ENCODE measurements around the gene RRP12.

- TF ChIP-seq, protein P1, sequence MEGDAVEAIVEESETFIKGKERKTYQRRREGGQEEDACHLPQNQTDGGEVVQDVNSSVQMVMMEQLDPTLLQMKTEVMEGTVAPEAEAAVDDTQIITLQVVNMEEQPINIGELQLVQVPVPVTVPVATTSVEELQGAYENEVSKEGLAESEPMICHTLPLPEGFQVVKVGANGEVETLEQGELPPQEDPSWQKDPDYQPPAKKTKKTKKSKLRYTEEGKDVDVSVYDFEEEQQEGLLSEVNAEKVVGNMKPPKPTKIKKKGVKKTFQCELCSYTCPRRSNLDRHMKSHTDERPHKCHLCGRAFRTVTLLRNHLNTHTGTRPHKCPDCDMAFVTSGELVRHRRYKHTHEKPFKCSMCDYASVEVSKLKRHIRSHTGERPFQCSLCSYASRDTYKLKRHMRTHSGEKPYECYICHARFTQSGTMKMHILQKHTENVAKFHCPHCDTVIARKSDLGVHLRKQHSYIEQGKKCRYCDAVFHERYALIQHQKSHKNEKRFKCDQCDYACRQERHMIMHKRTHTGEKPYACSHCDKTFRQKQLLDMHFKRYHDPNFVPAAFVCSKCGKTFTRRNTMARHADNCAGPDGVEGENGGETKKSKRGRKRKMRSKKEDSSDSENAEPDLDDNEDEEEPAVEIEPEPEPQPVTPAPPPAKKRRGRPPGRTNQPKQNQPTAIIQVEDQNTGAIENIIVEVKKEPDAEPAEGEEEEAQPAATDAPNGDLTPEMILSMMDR (IDR thresholded peaks at IDR 0.05; ENCODE audit: insufficient read depth, low read length): no peak
- no peak for TF ChIP-seq GABPA (IDR thresholded peaks at IDR 0.05; ENCODE audit: low read depth)
- no peak for TF ChIP-seq POLR2AphosphoS5 (IDR thresholded peaks at IDR 0.05; ENCODE audit: low read depth)
- TF ChIP-seq SPI1 (IDR thresholded peaks at IDR 0.05; ENCODE audit: borderline replicate concordance, low read depth): no peak
- no peak for TF ChIP-seq REST (IDR thresholded peaks at IDR 0.05; ENCODE audit: insufficient replicate concordance, low read depth)
Observed at GRCh38 chr10:97323501-97323900, 77.6 kb downstream of the RRP12 start.
